ENCODE data around the gene SCG3. TPM values are rescaled to one million over a fixed set of nuclear protein-coding genes. Genes with fewer than 3 reads are reported as not detected.
"Not testable (repeated sequence)": the region's sequence is repeated elsewhere in the genome, so short reads cannot be mapped to it uniquely, and the experiment has no call there.

SCG3 gene
- total RNA-seq, result under 1 TPM in 1 of 2 donors, not detected in 1; 0.15 TPM
- long read RNA-seq, result 0 reads

DNA sequence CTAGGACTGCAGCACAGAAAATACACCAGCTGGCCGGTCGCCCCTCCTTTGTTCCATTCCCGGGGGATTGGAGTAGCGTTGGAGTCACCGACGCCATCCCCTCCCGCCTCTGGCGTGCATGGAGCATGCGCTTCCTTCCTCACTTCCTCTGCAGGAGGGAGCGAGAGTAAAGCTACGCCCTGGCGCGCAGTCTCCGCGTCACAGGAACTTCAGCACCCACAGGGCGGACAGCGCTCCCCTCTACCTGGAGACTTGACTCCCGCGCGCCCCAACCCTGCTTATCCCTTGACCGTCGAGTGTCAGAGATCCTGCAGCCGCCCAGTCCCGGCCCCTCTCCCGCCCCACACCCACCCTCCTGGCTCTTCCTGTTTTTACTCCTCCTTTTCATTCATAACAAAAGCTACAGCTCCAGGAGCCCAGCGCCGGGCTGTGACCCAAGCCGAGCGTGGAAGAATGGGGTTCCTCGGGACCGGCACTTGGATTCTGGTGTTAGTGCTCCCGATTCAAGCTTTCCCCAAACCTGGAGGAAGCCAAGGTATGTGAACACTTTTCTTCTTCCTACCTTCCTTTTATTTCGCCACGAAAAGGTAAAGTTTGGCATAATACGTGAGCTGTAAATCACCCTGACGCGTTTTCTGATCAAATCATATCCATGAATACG is at the start of gene SCG3:
Gene SCG3, plus strand, starts transcription at position 201 of the 661 bp plus-strand sequence. Its CDS starts 253 bp downstream, at position 454.
- ATAC-seq, result peak; percentile 84 to 91
- intact Hi-C loops (cut with DNase I), result no loop called here

DNA sequence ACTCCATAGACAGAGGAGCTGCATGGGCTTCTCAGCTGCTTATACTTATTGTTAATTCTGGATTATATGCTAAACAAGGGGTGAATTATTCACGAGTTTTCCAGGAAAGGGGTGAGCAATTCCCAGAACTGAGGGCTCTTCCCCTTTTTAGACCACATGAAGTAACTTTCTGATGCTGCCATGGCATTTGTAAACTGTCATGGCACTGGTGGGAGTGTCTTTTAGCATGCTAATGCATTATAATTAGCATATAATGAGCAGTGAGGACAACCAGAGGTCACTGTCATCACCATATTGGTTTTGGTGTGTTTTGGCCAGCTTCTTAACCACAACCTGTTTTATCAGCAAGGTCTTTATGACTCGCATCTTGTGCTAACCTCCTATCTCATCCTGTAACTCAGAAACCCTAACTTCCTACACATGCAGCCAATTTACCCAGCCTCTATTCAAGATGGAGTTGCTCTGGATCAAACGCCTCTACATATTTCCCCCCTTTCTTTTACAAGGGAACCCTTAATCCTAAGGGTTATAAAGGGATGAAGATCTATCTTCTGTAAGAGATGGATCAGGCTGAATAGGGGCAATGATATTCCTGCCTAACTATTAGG is 46.6 kb upstream of the SCG3 start:
- no peak for ATAC-seq
- DNase-seq, result no peak
- intact Hi-C loops (cut with DNase I), result no loop called here

More for the DNA sequence above, at the start of gene SCG3:
- DNase-seq, result peak; percentile 81

DNA sequence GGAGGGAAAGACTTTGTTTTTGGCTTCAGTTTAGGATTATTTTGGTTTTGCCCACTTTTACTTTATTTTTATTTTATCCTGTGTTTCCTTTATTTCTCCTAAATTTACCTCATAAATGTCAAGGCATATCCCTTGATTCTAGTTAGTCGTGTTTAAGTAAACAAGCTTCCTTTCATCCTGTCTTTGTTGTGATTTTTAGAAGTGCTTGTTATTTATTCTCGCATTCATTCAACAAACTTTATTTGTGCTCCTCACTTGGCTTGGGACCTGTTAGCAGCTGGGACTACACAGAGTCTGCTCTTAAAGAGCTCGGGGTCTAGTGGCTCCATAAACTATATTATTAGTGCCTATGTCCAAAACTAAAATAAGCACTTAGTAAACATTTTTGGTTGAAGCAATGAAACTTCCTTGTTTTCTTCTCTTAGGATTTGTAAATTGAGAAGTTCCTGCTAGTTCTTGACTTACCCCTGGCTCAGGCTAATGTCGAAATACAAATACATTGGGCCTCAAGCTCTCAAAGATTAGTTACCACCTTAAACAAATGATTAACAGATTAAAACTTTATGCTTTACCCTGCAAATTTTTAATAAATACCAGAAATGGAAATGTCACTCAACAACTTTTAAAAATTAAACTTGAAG is 39.7 kb upstream of the SCG3 start:
- intact Hi-C loops (cut with DNase I), result no loop called here
- DNase-seq, result no peak
- ATAC-seq, result no peak

DNA sequence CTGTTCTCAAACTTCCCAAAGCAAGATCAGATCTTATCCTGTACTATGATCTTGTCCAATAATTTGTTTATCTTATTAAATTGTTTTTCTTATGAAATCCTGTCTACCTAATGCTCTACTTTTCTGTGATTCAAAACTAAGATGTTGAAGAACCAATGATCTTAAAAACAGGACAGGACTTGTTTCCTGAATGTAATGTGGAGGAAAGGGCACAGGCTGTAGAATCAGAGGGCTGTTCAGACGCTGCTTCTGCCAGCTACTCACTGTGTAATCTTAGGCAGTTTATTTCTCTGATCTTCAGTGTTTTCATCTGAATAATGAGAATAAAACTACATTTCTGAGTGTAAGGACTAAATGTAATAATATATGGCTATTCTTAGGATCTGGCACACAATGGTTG is 38.6 kb upstream of the SCG3 start:
- no peak for ATAC-seq
- intact Hi-C loops (cut with DNase I), result no loop called here

DNA sequence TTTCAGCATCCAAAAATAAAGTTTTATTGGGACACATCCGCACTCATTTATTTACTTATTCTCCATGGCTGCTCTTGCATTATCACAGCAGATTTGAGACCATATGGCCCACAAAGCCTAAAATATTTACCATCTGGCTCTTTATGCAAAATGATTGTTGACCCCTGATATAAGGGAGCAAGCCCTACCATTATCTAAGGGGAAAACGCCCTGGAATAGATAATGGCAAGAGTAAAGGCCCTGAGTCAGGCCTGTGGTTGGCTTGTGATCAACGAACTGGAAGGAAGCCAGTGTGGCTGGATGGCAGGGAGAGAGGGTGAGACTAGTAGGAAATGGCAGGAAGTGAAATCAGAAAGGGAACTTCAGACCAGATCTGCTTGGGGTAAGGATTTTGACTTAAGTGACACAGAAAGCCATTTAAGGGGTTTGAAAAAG is 34.2 kb upstream of the SCG3 start:
- DNase-seq, result peak; percentile 39
- intact Hi-C loops (cut with DNase I), result loop anchor here in 1 of 2 donors (5.0 kb wide), 1 partner anchor 130 kb away; no protein-coding TSS in a partner anchor
- ATAC-seq, result peak; percentile 44 to 89

More for the DNA sequence above, 38.6 kb upstream of the SCG3 start:
- DNase-seq, result no peak

DNA sequence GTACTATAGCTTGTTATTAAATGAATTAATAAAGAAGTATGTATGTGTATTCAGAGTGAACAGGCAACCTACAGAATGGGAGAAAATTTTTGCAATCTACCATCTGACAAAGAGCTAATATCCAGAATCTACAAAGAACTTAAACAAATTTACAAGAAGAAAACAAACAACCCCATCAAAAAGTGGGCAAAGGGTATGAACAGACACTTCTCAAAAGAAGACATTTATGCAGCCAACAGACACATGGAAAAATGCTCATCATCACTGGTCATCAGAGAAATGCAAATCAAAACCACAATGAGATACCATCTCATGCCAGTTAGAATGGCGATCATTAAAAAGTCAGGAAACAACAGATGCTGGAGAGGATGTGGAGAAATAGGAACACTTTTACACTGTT is 33.2 kb upstream of the SCG3 start:
- intact Hi-C loops (cut with DNase I), result loop anchor here in 1 of 2 donors (5.0 kb wide), 1 partner anchor 129 kb away; no protein-coding TSS in a partner anchor
- not testable (repeated sequence) for ATAC-seq, DNase-seq

DNA sequence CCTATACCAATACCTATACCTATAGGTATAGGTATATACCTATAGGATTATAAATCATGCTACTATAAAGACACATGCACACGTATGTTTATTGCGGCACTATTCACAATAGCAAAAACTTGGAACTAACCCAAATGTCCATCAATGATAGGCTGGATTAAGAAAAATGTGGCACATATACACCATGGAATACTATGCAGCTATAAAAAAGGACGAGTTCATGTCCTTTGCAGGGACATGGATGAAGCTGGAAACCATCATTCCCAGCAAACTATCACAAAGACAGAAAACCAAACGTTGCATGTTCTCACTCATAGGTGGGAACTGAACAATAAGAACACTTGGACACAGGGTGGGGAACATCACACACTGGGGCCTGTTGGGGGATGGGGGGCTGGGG is 32.7 kb upstream of the SCG3 start:
- intact Hi-C loops (cut with DNase I), result loop anchor here in 1 of 2 donors (5.0 kb wide), 1 partner anchor 129 kb away; no protein-coding TSS in a partner anchor
- not testable (repeated sequence) for DNase-seq, ATAC-seq

DNA sequence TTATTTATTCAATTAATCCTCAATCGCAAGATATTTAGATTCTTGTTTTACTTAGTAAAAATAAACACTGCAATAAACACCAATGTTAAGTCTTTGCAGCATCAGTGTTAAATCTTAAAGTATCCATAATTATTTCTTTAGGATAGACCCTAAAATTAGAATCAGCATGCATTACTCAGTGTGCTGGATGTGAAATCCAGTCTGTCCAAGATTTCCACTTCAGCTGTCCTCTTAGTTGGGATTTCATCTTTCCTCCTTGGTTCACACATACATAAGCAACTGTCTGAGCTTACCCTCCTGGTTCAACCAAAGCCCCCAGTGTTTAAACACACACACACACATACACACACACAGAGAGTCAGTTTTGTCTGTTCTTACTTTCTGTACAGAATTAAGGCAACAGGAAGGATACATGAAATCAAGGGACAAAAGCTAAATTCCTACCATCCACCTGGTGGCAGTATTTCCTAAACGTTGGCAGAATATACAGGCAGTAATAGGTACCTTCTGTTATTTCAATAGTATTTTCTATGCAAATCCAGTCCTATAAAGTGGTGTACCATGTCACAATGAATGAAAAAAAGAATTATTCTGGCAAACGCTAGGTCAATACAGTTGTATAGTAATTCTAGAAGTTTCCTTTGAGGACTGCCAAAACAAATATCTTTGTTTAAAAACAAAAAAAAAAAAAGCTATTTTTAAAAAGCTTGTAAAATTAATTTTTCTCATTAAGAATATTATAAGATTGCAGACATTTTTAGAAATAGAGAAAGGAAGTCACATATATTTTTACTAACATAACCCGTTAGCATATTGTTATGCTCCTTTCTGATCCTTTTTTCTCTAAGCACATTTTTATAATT is 31.4 kb upstream of the SCG3 start:
- DNase-seq (no peak), ATAC-seq (peak; percentile 72 to 83)
- intact Hi-C loops (cut with DNase I), result loop anchor here (1.0 to 5.0 kb wide), 2 partner anchors 126 to 127 kb away; no protein-coding TSS in a partner anchor

DNA sequence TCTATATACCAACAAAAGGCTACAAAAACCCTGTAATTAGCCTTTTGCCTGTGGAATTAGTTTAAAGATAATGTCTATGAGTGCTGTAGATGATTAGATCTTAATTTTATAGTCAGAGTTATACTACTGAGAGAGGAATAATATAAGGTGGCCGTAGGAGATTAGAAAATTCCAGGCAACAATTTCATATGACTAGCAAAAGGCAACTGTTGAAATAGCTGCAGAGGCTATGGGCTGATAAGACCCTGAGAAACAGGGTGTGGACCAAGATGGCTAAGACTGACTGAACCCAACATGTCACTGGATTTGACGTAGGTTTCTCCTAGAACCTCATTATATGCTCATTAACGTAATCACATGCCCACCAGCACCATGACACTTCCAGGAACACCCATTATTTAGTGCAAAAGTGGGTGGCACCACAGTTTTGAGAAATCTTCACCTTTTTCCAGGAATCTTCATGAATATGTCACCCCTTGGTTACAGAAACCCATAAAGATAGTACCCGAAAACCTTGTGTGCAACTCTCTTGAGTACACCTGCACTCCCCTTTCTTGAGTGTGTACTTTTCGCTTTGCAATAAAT is 29.1 kb upstream of the SCG3 start:
- DNase-seq, result no peak
- intact Hi-C loops (cut with DNase I), result no loop called here
- no peak for ATAC-seq

DNA sequence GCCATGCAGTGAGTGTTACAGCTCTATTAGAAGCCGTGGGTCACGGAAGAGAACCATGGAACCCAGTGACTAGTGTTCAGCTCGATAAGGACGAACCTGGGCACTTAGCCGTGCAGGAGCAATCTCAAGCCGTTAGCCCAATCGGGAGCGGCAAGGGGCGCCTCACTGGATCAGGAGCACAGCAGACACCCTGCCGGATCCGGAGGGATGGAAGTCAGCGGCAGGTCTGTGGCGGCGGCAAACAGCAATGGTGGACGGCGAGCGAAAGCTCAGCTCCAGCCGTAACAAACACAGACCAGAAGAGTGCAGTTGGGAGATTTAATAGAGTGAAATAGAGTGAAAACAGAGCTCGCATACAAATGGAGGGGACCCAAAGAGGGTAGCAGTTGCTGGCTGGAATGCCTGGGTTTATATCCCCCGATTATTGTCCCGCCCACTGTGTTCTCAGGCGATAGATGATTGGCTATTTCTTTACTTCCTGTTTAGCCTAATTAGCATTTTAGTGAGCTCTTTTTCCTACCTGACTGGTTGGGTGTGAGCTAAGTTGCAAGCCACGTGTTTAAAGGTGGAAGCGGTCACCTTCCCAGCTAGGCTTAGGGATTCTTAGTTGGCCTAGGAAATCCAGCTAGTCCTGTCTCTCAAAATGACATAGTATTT is 25.8 kb upstream of the SCG3 start:
- intact Hi-C loops (cut with DNase I); ATAC-seq: not testable (repeated sequence)

DNA sequence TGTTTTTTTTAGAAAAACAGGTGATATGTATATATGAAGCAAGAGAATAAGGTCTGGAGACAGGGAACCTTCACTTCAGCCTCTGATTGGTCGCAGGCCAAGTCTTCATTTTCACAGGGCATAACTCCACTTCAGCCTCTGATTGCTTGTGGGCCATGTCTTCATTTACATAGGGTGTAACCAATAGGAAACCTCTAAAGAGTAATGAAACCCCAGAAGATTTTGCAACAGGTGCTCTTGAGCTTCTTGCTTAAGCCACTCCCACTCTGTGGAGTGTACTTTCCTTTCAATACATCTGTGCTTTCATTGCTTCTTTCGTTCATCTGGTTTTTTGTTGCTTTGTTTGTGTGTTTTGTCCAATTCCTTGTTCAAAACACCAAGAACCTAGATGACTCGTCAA is 22.6 kb upstream of the SCG3 start:
- ATAC-seq (no peak), DNase-seq (no peak)
- intact Hi-C loops (cut with DNase I), result no loop called here

More for the DNA sequence above, 25.8 kb upstream of the SCG3 start:
- DNase-seq, result not testable (repeated sequence)

DNA sequence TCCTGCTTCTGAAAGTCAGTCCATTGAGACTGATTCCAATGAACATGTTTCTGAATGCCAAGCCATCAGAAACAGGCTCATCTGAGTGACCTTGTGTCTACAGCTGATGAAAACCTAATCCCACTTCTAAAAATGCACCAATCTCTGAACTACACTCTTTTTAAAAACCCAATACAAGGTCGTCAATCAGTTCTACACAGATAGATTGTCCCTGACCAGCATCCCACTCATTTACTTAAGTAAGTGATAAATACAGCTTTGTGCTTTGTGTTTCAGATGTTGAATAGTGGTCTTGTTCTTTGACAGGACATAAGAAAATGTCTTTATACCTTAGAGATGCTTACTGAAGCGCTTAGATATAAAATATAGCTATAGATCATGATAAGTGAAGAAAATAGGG is 20.2 kb upstream of the SCG3 start:
- ATAC-seq, result no peak
- DNase-seq, result no peak
- intact Hi-C loops (cut with DNase I), result no loop called here

DNA sequence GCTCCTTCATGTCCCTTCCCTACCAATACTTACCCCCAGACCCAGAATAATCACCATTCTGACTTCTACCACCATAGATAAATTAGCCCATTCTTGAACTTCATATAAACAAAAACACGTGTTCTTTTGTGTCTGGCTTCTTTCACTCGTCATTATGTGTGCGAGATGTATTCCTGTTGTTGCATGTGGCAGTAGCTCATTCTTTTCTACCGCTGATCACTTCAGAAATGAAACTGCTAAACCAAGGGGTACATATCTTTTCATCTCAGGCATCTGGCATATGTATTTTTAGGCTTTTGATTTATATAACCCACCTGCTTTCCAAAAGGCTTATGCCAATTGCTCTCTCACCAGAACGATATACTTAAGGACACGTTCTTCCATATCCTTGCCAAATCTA is 13.8 kb upstream of the SCG3 start:
- DNase-seq, result no peak
- no peak for ATAC-seq
- intact Hi-C loops (cut with DNase I), result no loop called here

DNA sequence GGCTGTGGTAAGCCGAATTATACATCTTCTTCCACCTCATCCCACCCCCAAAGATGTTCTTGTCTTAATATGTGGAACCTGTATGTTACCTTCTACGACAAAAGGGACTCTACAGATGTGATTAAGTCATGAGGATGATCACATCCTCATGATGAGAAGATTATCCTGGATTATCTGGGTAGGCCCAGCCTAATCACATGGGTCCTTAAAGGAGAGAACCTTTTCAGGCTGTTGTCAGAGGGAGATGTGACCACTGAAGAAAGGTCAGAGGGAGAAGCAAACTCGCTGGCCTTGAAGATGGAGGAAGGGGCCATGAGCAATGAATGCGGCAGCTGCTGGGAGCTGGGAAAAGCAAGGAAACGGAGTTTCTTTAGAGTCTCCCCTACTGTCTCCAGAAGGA is 12.9 kb upstream of the SCG3 start:
- intact Hi-C loops (cut with DNase I), result no loop called here
- DNase-seq (no peak), ATAC-seq (no peak)

DNA sequence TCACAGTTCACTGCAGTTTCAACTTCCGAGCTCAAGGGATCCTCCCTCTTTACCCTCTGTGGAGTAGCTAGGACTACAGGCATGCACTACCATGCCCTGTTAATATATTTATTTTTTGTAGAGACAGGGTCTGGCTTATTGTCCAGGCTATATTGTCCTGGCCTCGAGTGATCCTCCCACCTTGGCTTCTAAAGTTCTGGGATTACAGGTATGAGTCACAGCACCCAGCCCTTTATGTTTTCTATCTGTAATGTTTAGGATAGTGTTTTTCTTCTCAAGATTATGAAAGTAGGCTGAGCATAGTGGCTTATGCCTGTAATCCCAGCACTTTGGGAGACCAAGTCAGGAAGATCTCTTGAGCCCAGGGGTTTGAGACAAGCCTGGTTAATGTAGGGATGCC is 11.9 kb upstream of the SCG3 start:
- DNase-seq (no peak), ATAC-seq (no peak)
- intact Hi-C loops (cut with DNase I), result no loop called here

DNA sequence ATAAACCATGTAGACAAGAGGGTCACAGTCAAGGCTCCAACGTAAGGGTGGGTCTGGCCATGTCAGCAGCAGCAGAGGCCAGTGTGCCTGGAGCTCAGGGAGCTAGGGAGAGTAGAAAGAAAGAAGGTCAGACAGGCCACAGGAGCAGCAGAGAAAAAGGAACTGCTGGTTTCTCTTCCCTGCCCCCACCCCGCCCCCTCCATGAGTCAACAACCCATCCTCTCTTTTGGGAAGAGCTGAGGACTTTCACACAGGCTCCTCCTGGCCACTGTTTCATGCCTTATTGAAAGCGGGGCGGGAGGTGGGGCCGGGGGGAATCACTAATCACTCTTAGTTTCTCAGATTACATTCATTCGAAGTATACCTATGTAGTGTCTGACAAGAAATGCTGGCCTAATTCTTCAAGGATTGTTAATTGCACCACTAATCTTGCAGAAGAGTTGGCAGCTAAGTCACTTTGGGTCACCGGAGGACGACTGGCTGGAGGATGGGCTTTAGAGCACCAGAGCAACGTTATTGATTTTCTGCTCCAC is 9.1 kb upstream of the SCG3 start:
- ATAC-seq (peak in 1 of 2 donors; percentile 25), DNase-seq (no peak)
- intact Hi-C loops (cut with DNase I), result no loop called here

DNA sequence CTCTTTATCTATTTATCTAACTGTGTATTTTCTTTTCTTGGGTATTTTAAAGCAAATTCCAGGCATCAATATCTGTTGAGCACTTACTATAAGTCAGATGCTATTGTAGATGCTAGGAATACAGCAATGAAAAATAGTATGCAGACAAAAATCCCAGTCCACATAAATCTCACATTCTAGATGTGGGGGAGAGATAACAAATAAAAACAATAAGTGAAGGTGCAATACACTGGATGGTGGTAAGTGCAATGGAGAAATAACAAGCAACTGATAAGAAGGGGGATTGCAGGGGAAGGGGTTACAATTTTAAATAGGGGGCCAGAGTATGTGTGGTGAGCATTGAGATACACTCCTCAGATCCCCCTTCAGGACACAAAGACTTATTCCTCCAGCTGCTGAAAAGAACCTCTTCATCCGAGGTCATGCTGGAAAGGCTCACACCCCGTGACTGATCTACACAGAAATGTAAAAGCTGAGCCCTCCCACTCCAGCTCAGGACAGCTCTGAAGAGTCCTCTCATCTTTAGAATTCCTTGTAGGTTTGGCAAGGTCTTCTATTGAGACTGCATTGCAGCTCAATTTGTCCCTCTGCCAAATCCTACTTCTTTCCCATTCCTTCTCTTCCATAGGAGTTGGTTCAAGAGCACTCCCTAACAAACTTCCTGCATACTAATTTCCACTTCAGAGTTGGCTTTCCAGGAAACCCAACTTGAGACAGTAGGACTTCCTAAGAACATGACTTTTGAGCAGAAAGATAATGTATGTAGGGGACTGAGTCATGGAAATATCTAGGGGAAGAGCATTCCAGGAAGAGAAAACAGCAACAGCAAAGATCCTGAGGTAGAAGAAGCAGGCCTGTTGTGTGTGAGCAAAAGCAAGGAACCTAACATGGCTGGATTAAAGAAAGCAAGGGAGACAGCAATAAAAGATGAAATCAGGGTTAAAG is 8.1 kb upstream of the SCG3 start:
- intact Hi-C loops (cut with DNase I), result no loop called here
- DNase-seq, result no peak
- no peak for ATAC-seq
